Head of caudate nucleus (tissue), 42 donors: ENCODE data around the gene CEP295NL.
"Not testable (repeated sequence)": the region's sequence is repeated elsewhere in the genome, so short reads cannot be mapped to it uniquely, and the experiment has no call there.

Experiments
- DNase-seq, 42 donors: peaks; one replicate each; pipeline versions ENCODE4 v3.0.0 to v3.0.0-alpha.2; 2020 to 2021; ENCODE audit warnings: mixed read lengths in 7 of 42
- intact Hi-C: fragments of 100-400 bp; cut with DNase I; formaldehyde crosslinking; loops from one replicate; pipeline ENCODE4 v1.15.0; 2022

The CEP295NL gene

DNA sequence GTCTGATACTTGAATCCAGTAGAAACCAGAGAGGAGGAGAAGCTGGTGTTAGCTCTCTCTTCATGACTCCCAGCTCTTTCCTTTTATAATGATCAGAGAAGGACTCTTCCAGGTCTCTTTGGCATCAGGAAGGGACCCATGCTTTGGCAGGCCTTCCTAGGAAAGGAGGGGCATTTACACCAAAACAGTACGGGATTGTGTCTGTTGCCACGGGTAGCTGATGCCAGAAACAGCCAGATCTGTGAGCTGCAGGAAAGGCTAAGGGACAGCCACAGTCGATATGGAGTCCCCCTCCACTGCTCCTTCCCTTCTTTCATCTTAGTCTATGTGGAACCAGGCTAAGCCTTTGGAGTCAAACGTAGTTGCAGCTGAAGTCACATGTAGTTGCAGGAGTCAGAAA lies 9.3 kb downstream of the CEP295NL start:
- DNase-seq = peak in 26 of 42 donors; percentile 39 to 83 (median 63)
- intact Hi-C loops = no loop called here

DNA sequence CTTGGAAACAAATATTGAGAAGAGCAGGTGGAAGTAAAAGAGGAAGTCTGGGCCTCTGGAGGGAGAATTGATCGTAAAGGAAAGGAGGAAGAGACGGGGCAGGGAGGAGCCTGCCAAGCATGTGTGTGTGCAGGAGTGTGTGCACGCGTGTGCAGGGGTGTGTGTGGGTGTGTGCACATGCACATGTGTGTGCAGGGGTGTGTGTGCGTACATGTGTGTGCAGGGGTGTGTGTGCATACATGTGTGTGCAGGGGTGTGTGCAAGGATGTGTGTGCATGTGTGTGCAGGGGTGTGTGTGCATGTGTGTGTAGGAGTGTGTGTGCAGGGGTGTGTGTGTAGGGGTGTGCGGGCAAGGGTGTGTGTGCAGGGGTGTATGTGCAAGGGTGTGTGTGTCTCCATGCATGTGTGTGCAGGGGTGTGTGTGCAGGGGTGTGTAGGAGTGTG lies 10.0 kb downstream of the CEP295NL start:
- intact Hi-C loops = no loop called here
- no peak for DNase-seq

- intact Hi-C loops = no loop called here
- peak in 37 of 42 donors; percentile 22 to 86 (median 62) for DNase-seq
Observed at GRCh38 chr17:78892520-78892919, 10.5 kb downstream of the CEP295NL start.

- intact Hi-C loops = no loop called here
Observed at GRCh38 chr17:78892062-78892456, 10.9 kb downstream of the CEP295NL start.

DNA sequence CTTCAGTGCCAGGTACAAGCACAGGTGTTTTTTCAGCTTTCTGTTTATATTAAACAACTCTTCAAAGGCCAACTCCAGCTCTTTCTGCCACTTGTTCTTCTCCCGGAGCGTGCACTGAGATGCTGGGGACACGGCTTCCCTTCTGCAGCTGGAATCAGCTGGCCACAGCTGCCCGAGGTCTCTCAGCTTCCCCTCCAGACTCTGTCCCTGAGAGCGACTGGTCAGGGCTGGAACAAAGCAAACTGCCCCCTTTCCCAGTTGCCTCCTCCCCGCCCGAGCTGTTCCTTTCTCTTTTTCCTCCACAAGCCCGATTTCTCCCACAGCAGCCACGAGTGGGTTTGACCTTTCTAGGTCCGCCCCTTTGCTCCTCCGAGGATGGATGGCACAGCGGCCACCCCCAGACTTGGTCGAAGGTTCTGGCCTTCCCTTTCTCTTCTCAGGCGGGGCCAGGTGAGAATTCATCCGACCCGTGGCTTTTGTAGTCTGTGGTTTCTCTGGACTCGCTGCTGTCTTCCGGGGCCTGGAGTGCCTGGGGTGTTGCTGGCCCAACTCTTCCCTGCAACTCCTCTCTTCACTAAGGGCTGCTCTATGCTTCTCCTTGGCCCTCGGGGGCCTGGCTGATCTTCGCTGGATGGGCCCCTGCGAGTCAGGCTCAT lies 11.5 kb downstream of the CEP295NL start:
- DNase-seq = peak in 15 of 42 donors; percentile 27 to 76 (median 49)
- intact Hi-C loops = no loop called here

More at GRCh38 chr17:78892062-78892456, 10.9 kb downstream of the CEP295NL start:
- no peak for DNase-seq

DNA sequence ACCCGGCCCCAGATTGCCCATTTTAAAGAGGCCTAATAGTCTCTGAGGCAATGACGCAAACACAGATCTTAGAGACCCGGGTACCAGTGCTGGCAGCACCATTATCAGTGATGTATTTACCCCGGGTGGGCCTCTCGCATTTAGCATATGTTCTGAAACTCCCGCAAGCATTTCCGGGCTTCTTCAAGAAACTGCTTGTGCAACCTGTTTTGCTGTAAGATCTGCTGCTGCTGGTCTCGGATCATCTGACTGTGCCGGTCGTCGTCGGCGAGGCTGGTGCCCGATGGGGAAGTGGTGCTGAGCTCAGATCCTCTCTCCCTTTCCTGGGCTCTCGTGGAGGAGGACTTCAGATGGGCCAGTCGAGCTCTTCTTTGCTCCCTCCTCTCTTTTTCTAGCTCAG lies 12.5 kb downstream of the CEP295NL start:
- intact Hi-C loops = no loop called here
- DNase-seq = peak in 37 of 42 donors; percentile 27 to 79 (median 62)

GRCh38 chr17:78890096-78890495 lies 12.9 kb downstream of the CEP295NL start:
- DNase-seq, intact Hi-C loops: not testable (repeated sequence)

- no peak for DNase-seq
- intact Hi-C loops = no loop called here
Observed at GRCh38 chr17:78889531-78889930, 13.5 kb downstream of the CEP295NL start.

- DNase-seq = no peak
- intact Hi-C loops = no loop called here
Observed at GRCh38 chr17:78888941-78889518, 14.0 kb downstream of the CEP295NL start.

- intact Hi-C loops = no loop called here
- no peak for DNase-seq
Observed at GRCh38 chr17:78886954-78887353, 16.0 kb downstream of the CEP295NL start.

- intact Hi-C loops = no loop called here
- DNase-seq = no peak
Observed at GRCh38 chr17:78885956-78886355, 17.0 kb downstream of the CEP295NL start.

GRCh38 chr17:78884876-78885667 lies 17.9 kb downstream of the CEP295NL start:
- no peak for DNase-seq
- intact Hi-C loops = loop anchor here (5.0 kb wide), 1 partner anchor 47 kb away; no protein-coding TSS in a partner anchor

- intact Hi-C loops = loop anchor here (5.0 kb wide), 1 partner anchor 48 kb away; no protein-coding TSS in a partner anchor
Observed at GRCh38 chr17:78884148-78884825, 18.7 kb downstream of the CEP295NL start.

GRCh38 chr17:78883533-78884131 lies 19.4 kb downstream of the CEP295NL start:
- peak; percentile 79 to 97 (median 89) for DNase-seq
- intact Hi-C loops = loop anchor here (5.0 kb wide), 1 partner anchor 49 kb away; no protein-coding TSS in a partner anchor

More at GRCh38 chr17:78884148-78884825, 18.7 kb downstream of the CEP295NL start:
- peak in 41 of 42 donors; percentile 53 to 87 (median 72) for DNase-seq

GRCh38 chr17:78883089-78883532 lies 19.9 kb downstream of the CEP295NL start:
- intact Hi-C loops = loop anchor here (5.0 kb wide), 1 partner anchor 49 kb away; no protein-coding TSS in a partner anchor
- peak in 11 of 42 donors; percentile 12 to 74 (median 45) for DNase-seq

DNA sequence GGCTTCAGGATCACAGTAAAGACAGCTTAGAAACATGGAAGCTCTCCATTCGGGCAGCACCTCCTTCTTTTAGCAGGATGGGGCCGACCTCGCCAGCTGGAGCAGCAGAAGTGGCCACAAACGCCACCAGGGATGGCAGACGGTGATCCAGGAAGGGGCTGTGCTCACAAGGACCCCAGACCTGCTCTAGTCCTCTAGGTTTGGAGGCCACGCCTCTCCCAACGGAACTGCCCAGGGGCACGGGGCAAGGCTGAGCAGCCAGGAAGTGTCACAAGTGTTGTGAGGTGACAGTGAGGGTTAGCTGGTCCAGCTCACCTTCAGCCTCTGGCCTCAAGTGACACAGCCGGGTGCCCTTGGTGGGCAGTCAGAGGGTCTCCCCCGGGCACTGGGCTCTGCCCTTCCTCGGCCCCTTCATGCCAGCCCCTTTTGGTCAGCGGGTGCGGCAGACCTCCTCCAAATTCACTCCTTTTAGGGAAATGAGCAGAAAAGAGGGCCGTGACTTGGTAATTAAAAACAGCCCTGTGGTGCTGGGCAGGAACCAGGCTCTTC lies 20.4 kb downstream of the CEP295NL start:
- DNase-seq = peak in 1 of 42 donors; percentile 34
- intact Hi-C loops = loop anchor here (5.0 kb wide), 1 partner anchor 50 kb away; no protein-coding TSS in a partner anchor

GRCh38 chr17:78879635-78880186 lies 23.3 kb downstream of the CEP295NL start:
- peak in 12 of 42 donors; percentile 21 to 82 (median 53) for DNase-seq
- intact Hi-C loops = loop anchor here (5.0 kb wide), 1 partner anchor 53 kb away; no protein-coding TSS in a partner anchor
